MM.1S (cell line): Measurements from ENCODE around the gene PHPT1.
A peak's percentile ranks its signal among the peaks of the same experiment; 100 is the strongest.

Experiments
- DNase-seq: peaks from one replicate; pipeline ENCODE4 v3.0.0-alpha.2; 2015
- H2AFZ ChIP-seq: fragments of 300-600 bp; sonication (generic); 2 replicates; pipeline ENCODE4 v1.6.0; 2016; ENCODE audit warnings: antibody characterized with exemption, low read length
- H3F3A ChIP-seq: fragments of 300-600 bp; sonication (generic); 2 replicates; pipeline ENCODE4 v1.6.1; 2016; ENCODE audit warnings: mild to moderate bottlenecking, antibody characterized with exemption, low read length, moderate library complexity, mixed read lengths; ENCODE audit not compliant: insufficient read depth
- H3K27ac ChIP-seq: fragments of 300-600 bp; sonication (generic); 2 replicates; pipeline ENCODE4 v1.5.1; 2016; ENCODE audit warnings: mild to moderate bottlenecking, low read length
- H3K27me3 ChIP-seq: fragments of 300-600 bp; sonication (generic); replicated peaks from 2 replicates; pipeline ENCODE4 v1.6.0; 2016; ENCODE audit warnings: low read length; ENCODE audit not compliant: insufficient read depth
- H3K36me3 ChIP-seq: fragments of 300-600 bp; sonication (generic); replicated peaks from 2 replicates; pipeline ENCODE4 v1.6.1; 2016; ENCODE audit warnings: mild to moderate bottlenecking, low read length, mixed read lengths; ENCODE audit not compliant: insufficient read depth
- H3K4me1 ChIP-seq: fragments of 300-600 bp; sonication (generic); 2 replicates; pipeline ENCODE4 v1.6.1; 2016; ENCODE audit warnings: low read length, mixed read lengths
- H3K4me2 ChIP-seq: fragments of 300-600 bp; sonication (generic); 2 replicates; pipeline ENCODE4 v1.6.0; 2016; ENCODE audit warnings: low read depth, low read length
- H3K4me3 ChIP-seq: fragments of 300-600 bp; sonication (generic); 2 replicates; pipeline ENCODE4 v1.5.1; 2016; ENCODE audit warnings: low read length, mixed read lengths
- H3K79me2 ChIP-seq: fragments of 300-600 bp; sonication (generic); 2 replicates; pipeline ENCODE4 v1.6.1; 2016; ENCODE audit warnings: mixed run types, low read length, mixed read lengths
- H3K9ac ChIP-seq: fragments of 300-600 bp; sonication (generic); 2 replicates; pipeline ENCODE4 v1.6.1; 2016; ENCODE audit warnings: low read length, mixed read lengths
- H3K9me2 ChIP-seq: fragments of 300-600 bp; sonication (generic); replicated peaks from 2 replicates; pipeline ENCODE4 v1.6.1; 2016; ENCODE audit warnings: mild to moderate bottlenecking, low read length, mixed read lengths; ENCODE audit not compliant: insufficient read depth
- H3K9me3 ChIP-seq: fragments of 300-600 bp; sonication (generic); replicated peaks from 2 replicates; pipeline ENCODE4 v1.6.1; 2016; ENCODE audit warnings: mild to moderate bottlenecking, low read length, mixed read lengths; ENCODE audit not compliant: insufficient read depth
- H4K20me1 ChIP-seq: fragments of 300-600 bp; sonication (generic); 2 replicates; pipeline ENCODE4 v1.6.1; 2016; ENCODE audit warnings: mild to moderate bottlenecking, low read length, moderate library complexity, mixed read lengths; ENCODE audit not compliant: insufficient read depth
- EZH2 ChIP-seq: fragments of 300-600 bp; sonication (generic); optimal IDR thresholded peaks from 2 replicates; pipeline ENCODE3; 2017; ENCODE audit warnings: low read depth, mild to moderate bottlenecking, antibody characterized with exemption, low read length, mixed read lengths
- EZH2phosphoT487 ChIP-seq: fragments of 300-600 bp; sonication (generic); IDR thresholded peaks from 2 replicates; pipeline ENCODE4 v1.6.1; 2018; ENCODE audit warnings: antibody characterized with exemption, low read length
- TF ChIP-seq, protein P1 (sequence below): fragments of 300-600 bp; sonication (generic); IDR thresholded peaks from 2 replicates; pipeline ENCODE4 v1.5.1; 2016; ENCODE audit warnings: antibody characterized with exemption, low read length, mixed read lengths

The PHPT1 gene

GRCh38 chr9:136848393-136849037, 694 bp upstream of the PHPT1 start:
- H3F3A ChIP-seq: peaks cover 12% of the 10 kb centered on the region; the same call in 1 of the 2 replicates

GRCh38 chr9:136849960-136850865, 1.0 kb downstream of the PHPT1 start:
- 0 out of 2 replicates have a peak, but pooled peaks cover 6% of the 10 kb centered on the region for H3K4me1 ChIP-seq
- no peaks in the 10 kb centered on the region for H3K9me3 ChIP-seq
- H3K9me2 ChIP-seq: no peaks in the 10 kb centered on the region
- H3K79me2 ChIP-seq: peaks cover 17% of the 10 kb centered on the region; the same call in 1 of the 2 replicates
- H3K27me3 ChIP-seq: no peaks in the 10 kb centered on the region
- peak overlapping the region; percentile 90 for H3K4me3 ChIP-seq
- peaks cover 12% of the 10 kb centered on the region; the same call in 1 of the 2 replicates for H3F3A ChIP-seq
- no peaks in the 10 kb centered on the region for H3K36me3 ChIP-seq
- peak overlapping the region; percentile 39; the same call in 1 of the 2 replicates for H3K9ac ChIP-seq
- H3K4me2 ChIP-seq: peak overlapping the region; percentile 94
- DNase-seq: no peak
- no peak overlapping the region for H2AFZ ChIP-seq
- no peak overlapping the region for H3K27ac ChIP-seq
- no peaks in the 10 kb centered on the region for H4K20me1 ChIP-seq
- no peak for TF ChIP-seq EZH2

More at GRCh38 chr9:136848393-136849037, 694 bp upstream of the PHPT1 start:
- Histone ChIP-seq H3K79me2 (peaks cover 17% of the 10 kb centered on the region; the same call in 1 of the 2 replicates), H3K9me3 (no peaks in the 10 kb centered on the region), H3K4me3 (peak overlapping the region; percentile 90), H3K27me3 (no peaks in the 10 kb centered on the region), H4K20me1 (no peaks in the 10 kb centered on the region), H3K27ac (peak overlapping the region; percentile 65; the same call in 1 of the 2 replicates), H3K9ac (peak overlapping the region; percentile 72), H3K9me2 (no peaks in the 10 kb centered on the region), H3K36me3 (no peaks in the 10 kb centered on the region), H3K4me1 (0 out of 2 replicates have a peak, but pooled peaks cover 6% of the 10 kb centered on the region), H2AFZ (peak overlapping the region; percentile 37), H3K4me2 (peak overlapping the region; percentile 58)
- no peak for TF ChIP-seq EZH2phosphoT487
- TF ChIP-seq, protein P1, sequence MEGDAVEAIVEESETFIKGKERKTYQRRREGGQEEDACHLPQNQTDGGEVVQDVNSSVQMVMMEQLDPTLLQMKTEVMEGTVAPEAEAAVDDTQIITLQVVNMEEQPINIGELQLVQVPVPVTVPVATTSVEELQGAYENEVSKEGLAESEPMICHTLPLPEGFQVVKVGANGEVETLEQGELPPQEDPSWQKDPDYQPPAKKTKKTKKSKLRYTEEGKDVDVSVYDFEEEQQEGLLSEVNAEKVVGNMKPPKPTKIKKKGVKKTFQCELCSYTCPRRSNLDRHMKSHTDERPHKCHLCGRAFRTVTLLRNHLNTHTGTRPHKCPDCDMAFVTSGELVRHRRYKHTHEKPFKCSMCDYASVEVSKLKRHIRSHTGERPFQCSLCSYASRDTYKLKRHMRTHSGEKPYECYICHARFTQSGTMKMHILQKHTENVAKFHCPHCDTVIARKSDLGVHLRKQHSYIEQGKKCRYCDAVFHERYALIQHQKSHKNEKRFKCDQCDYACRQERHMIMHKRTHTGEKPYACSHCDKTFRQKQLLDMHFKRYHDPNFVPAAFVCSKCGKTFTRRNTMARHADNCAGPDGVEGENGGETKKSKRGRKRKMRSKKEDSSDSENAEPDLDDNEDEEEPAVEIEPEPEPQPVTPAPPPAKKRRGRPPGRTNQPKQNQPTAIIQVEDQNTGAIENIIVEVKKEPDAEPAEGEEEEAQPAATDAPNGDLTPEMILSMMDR: no peak
- no peak for TF ChIP-seq EZH2
- peak; percentile 54 for DNase-seq

- no peak overlapping the region for H3K9ac ChIP-seq
Observed at GRCh38 chr9:136850866-136851775, 1.9 kb downstream of the PHPT1 start.

More at GRCh38 chr9:136850866-136851775, 1.9 kb downstream of the PHPT1 start:
- no peak for DNase-seq
- peaks cover 17% of the 10 kb centered on the region; the same call in 1 of the 2 replicates for H3K79me2 ChIP-seq
- no peaks in the 10 kb centered on the region for H3K27me3 ChIP-seq
- TF ChIP-seq EZH2phosphoT487: no peak
- TF ChIP-seq EZH2: no peak
- TF ChIP-seq, protein P1: no peak
- H3K9me3 ChIP-seq: no peaks in the 10 kb centered on the region
- no peak overlapping the region for H2AFZ ChIP-seq
- no peak overlapping the region for H3K27ac ChIP-seq
- H3K4me3 ChIP-seq: no peak overlapping the region
- H3K36me3 ChIP-seq: no peaks in the 10 kb centered on the region
- no peaks in the 10 kb centered on the region for H3K9me2 ChIP-seq
- H3F3A ChIP-seq: peaks cover 12% of the 10 kb centered on the region; the same call in 1 of the 2 replicates
- H4K20me1 ChIP-seq: no peaks in the 10 kb centered on the region
- no peak overlapping the region for H3K4me2 ChIP-seq
- 0 out of 2 replicates have a peak, but pooled peaks cover 6% of the 10 kb centered on the region for H3K4me1 ChIP-seq
